HFF-Myc (cell line): ENCODE results near the gene MSH5.

Source experiments
- DNase-seq: peaks from one replicate; pipeline ENCODE4 v3.0.0-alpha.2; 2011; ENCODE audit warnings: low read depth; ENCODE audit errors: extremely low read depth
- H3K4me3 ChIP-seq: replicated peaks from 2 replicates; pipeline ENCODE4 v1.5.1; 2011; ENCODE audit warnings: low read depth, mild to moderate bottlenecking, control low read depth, low read length
- CTCF ChIP-seq: IDR thresholded peaks from 2 replicates; pipeline ENCODE4 v1.5.1; 2012; ENCODE audit warnings: mild to moderate bottlenecking, low read depth, low read length, control low read depth; ENCODE audit errors: missing control alignments

The MSH5 gene

GRCh38 chr6:31741815-31742214, 2.0 kb downstream of the MSH5 start:
- no peak for DNase-seq
- no peak overlapping the region for H3K4me3 ChIP-seq
- TF ChIP-seq CTCF, result no peak

- DNase-seq, result no peak
- H3K4me3 ChIP-seq, result no peak overlapping the region
- no peak for TF ChIP-seq CTCF
Observed at GRCh38 chr6:31742894-31743293, 3.1 kb downstream of the MSH5 start.

- DNase-seq, result no peak
- TF ChIP-seq CTCF, result no peak
- H3K4me3 ChIP-seq, result no peak overlapping the region
Observed at GRCh38 chr6:31744422-31744821, 4.6 kb downstream of the MSH5 start.

GRCh38 chr6:31749301-31750036, 9.7 kb downstream of the MSH5 start:
- DNase-seq, result no peak
- no peak for TF ChIP-seq CTCF
- no peak overlapping the region for H3K4me3 ChIP-seq

- no peak for DNase-seq
- no peak for TF ChIP-seq CTCF
- H3K4me3 ChIP-seq, result no peak overlapping the region
Observed at GRCh38 chr6:31750411-31751022, 10.7 kb downstream of the MSH5 start.

GRCh38 chr6:31752739-31753319, 13.0 kb downstream of the MSH5 start:
- H3K4me3 ChIP-seq, result no peak overlapping the region
- TF ChIP-seq CTCF, result no peak
- DNase-seq, result no peak
